NCI-H69 (cell line): ENCODE data around the gene SSR4.
"Not testable (repeated sequence)": the region's sequence is repeated elsewhere in the genome, so short reads cannot be mapped to it uniquely, and the experiment has no call there.

Source experiments
- DNase-seq: peaks from one replicate; lab custom pipeline; 2025; lab: John Stamatoyannopoulos, UW

Gene SSR4

GRCh38 chrX:153804100-153804595 is 9.7 kb downstream of the SSR4 start:
- DNase-seq = no peak

GRCh38 chrX:153804621-153805020 is 10.2 kb downstream of the SSR4 start:
- DNase-seq = no peak

- DNase-seq = no peak
Measured at GRCh38 chrX:153805436-153805835, 11.0 kb downstream of the SSR4 start.

- DNase-seq = no peak
Measured at GRCh38 chrX:153806999-153807575, 12.6 kb downstream of the SSR4 start.

- no peak for DNase-seq
Measured at GRCh38 chrX:153807976-153808375, 13.5 kb downstream of the SSR4 start.

GRCh38 chrX:153812220-153812619 is 17.8 kb downstream of the SSR4 start:
- no peak for DNase-seq

GRCh38 chrX:153813161-153813560 is 18.7 kb downstream of the SSR4 start:
- DNase-seq = no peak

- no peak for DNase-seq
Measured at GRCh38 chrX:153814591-153815315, 20.3 kb downstream of the SSR4 start.

- no peak for DNase-seq
Measured at GRCh38 chrX:153816831-153817690, 22.6 kb downstream of the SSR4 start.

- not testable (repeated sequence) for DNase-seq
Measured at GRCh38 chrX:153818064-153818463, 23.6 kb downstream of the SSR4 start.

- peak; percentile 78 for DNase-seq
Measured at GRCh38 chrX:153818571-153819383, 24.3 kb downstream of the SSR4 start.

- DNase-seq = peak; percentile 62
Measured at GRCh38 chrX:153819384-153820040, 25.0 kb downstream of the SSR4 start.

- peak; percentile 62 for DNase-seq
Measured at GRCh38 chrX:153820601-153821000, 26.1 kb downstream of the SSR4 start.

GRCh38 chrX:153821066-153821465 is 26.6 kb downstream of the SSR4 start:
- DNase-seq = peak; percentile 47

GRCh38 chrX:153824348-153824747 is 29.9 kb downstream of the SSR4 start:
- DNase-seq = no peak

GRCh38 chrX:153825042-153825441 is 30.6 kb downstream of the SSR4 start:
- DNase-seq = no peak

GRCh38 chrX:153827016-153827415 is 32.5 kb downstream of the SSR4 start:
- DNase-seq = no peak

- DNase-seq = no peak
Measured at GRCh38 chrX:153827903-153828302, 33.4 kb downstream of the SSR4 start.

GRCh38 chrX:153828308-153828707 is 33.8 kb downstream of the SSR4 start:
- DNase-seq = no peak

- peak; percentile 41 for DNase-seq
Measured at GRCh38 chrX:153828723-153829548, 34.5 kb downstream of the SSR4 start.

GRCh38 chrX:153829549-153829798 is 35.0 kb downstream of the SSR4 start:
- peak; percentile 41 for DNase-seq
